ENCODE measurements around the gene DNAJC8. TPM values are rescaled to one million over a fixed set of nuclear protein-coding genes. Genes with fewer than 3 reads are reported as not detected.

Gene DNAJC8
- total and polyA plus RNA-seq, 2 of the 8 experiments (the other 6 are each of a cell fraction or from before 2014, with no cell fraction given) = 116 to 134 TPM

- TF ChIP-seq RAD21 (IDR thresholded peaks at IDR 0.05 in 1 of 2, conservative IDR thresholded peaks at IDR 0.05 in 1 of 2; ENCODE audit: low read depth in 2 of 2, low read length in 2 of 2) = no peak
Measured at GRCh38 chr1:28171246-28171645, 61.6 kb downstream of the DNAJC8 start (continued).
